ENCODE data around the gene SAP25.

DNA sequence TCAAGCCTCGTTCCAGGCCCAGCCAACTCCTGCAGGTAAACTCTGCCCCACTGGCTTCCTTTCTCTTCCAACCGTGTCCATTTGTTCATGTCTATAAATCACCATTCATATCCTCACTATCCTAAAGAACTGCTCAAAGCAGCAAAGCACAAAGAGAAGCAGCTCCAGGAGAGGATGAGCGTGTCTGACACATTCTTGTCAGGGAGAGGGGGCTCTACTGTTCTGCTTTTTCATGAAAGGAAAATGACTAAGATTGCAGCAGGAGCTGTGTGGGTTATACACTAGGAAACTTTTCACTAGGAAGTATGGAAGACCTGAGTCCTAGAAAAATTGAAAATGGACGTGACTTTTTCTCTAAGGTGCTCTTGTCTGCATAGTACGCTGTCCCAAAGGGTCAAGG, 18.0 kb downstream of the SAP25 start:
- no peak for TF ChIP-seq CTCF (IDR thresholded peaks at IDR 0.05)
- no peak for TF ChIP-seq POLR2A (IDR thresholded peaks at IDR 0.05)
- TF ChIP-seq EP300 (IDR thresholded peaks at IDR 0.05) = no peak

Data from tibial nerve (tissue), 4 donors.